Vagina (tissue), 2 donors: ENCODE data around the gene CDCA8.
"Not testable (repeated sequence)": the region's sequence is repeated elsewhere in the genome, so short reads cannot be mapped to it uniquely, and the experiment has no call there.

ENCODE experiments used
- POLR2A ChIP-seq, 2 donors: fragments of 450-650 bp; IDR thresholded peaks; one replicate each; pipeline ENCODE4 v1.6.1; 2017; ENCODE audit warnings: antibody characterized with exemption in 2 of 2, mild to moderate bottlenecking in 2 of 2, moderate library complexity in 2 of 2
- TF ChIP-seq, protein P1 (sequence below), 3 experiments: fragments of 450-650 bp in 2 of 3; fragments of 200-600 bp in 1 of 3; sonication (generic) in 1 of 3; IDR thresholded peaks; one replicate each; pipeline ENCODE4 v1.5.1; 2017 to 2019; ENCODE audit warnings: antibody characterized with exemption in 3 of 3, mild to moderate bottlenecking in 2 of 3, moderate library complexity in 2 of 3

DNA sequence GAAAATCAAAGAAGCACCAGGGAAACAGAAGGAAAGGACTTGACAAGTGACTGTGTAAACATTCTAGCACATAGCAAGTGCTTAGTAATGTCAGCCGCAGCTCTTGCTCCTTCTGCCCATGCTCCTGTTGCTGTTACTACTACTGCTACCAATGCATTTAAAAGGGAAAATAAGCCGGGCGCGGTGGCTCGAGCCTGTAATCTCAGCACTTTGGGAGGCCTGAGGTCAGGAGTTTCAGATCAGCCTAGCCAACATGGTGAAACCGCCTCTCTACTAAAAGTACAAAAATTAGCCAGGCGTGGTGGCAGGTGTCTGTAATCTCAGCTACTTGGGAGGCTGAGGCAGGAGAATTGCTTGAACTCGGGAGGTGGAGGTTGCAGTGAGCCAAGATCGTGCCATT lies 8.1 kb upstream of the CDCA8 start:
- TF ChIP-seq, protein P1, sequence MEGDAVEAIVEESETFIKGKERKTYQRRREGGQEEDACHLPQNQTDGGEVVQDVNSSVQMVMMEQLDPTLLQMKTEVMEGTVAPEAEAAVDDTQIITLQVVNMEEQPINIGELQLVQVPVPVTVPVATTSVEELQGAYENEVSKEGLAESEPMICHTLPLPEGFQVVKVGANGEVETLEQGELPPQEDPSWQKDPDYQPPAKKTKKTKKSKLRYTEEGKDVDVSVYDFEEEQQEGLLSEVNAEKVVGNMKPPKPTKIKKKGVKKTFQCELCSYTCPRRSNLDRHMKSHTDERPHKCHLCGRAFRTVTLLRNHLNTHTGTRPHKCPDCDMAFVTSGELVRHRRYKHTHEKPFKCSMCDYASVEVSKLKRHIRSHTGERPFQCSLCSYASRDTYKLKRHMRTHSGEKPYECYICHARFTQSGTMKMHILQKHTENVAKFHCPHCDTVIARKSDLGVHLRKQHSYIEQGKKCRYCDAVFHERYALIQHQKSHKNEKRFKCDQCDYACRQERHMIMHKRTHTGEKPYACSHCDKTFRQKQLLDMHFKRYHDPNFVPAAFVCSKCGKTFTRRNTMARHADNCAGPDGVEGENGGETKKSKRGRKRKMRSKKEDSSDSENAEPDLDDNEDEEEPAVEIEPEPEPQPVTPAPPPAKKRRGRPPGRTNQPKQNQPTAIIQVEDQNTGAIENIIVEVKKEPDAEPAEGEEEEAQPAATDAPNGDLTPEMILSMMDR (IDR thresholded peaks at IDR 0.05) = not testable (repeated sequence)
- TF ChIP-seq POLR2A (IDR thresholded peaks at IDR 0.05) = not testable (repeated sequence)
